Breast epithelium (tissue), 3 donors: Measurements from ENCODE around the gene ZNF343.

ENCODE experiments used
- POLR2AphosphoS5 ChIP-seq, 3 donors: sonication (generic); formaldehyde crosslinking; IDR thresholded peaks; one replicate each; pipeline ENCODE4 v1.6.1; 2017; ENCODE audit warnings: antibody characterized with exemption in 3 of 3
- TF ChIP-seq, protein P1 (sequence below), 3 donors: fragments of 450-650 bp; IDR thresholded peaks; one replicate each; pipeline ENCODE4 v1.5.1; 2016 to 2017; ENCODE audit warnings: antibody characterized with exemption in 3 of 3, mild to moderate bottlenecking in 3 of 3, moderate library complexity in 3 of 3

DNA sequence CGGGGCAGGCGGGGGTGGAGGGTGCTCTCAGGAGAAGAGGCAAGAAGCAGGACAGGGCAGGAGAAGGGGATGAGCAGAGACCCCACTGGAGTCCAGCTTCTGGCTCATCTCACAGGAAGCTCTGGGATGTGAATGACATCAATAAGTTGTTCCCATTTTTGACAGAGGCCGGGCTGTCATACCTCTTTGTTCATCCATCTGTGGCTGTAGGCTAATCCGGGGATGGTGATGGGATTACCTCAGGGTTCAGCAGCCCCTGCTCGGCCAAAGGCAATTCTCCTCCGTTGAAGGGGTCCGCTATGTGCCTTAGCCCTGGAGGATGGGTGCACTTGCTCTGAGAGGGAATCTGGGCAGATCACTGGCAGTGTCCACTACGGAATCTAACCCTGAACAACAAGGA is 24.4 kb upstream of the ZNF343 start:
- TF ChIP-seq, protein P1, sequence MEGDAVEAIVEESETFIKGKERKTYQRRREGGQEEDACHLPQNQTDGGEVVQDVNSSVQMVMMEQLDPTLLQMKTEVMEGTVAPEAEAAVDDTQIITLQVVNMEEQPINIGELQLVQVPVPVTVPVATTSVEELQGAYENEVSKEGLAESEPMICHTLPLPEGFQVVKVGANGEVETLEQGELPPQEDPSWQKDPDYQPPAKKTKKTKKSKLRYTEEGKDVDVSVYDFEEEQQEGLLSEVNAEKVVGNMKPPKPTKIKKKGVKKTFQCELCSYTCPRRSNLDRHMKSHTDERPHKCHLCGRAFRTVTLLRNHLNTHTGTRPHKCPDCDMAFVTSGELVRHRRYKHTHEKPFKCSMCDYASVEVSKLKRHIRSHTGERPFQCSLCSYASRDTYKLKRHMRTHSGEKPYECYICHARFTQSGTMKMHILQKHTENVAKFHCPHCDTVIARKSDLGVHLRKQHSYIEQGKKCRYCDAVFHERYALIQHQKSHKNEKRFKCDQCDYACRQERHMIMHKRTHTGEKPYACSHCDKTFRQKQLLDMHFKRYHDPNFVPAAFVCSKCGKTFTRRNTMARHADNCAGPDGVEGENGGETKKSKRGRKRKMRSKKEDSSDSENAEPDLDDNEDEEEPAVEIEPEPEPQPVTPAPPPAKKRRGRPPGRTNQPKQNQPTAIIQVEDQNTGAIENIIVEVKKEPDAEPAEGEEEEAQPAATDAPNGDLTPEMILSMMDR (IDR thresholded peaks at IDR 0.05), result no peak
- no peak for TF ChIP-seq POLR2AphosphoS5 (IDR thresholded peaks at IDR 0.05)
